Activated B cell treated with CpG ODN at 0.5 μM for 24 hours (primary cell): ENCODE measurements around the gene TRPV2. TPM values are rescaled to one million over a fixed set of nuclear protein-coding genes. Genes with fewer than 3 reads are reported as not detected.

Experiments used
- ATAC-seq: fragments of 200-7000 bp; cut with Tn5 transposase; one replicate; pipeline ENCODE4 v1.10.0; 2021; ENCODE audit warnings: low read depth, mild to moderate bottlenecking, moderate library complexity
- CTCF ChIA-PET: fragments of 350-600 bp; sonication (Branson Sonifier 250); formaldehyde crosslinking; loops from one replicate; lab custom pipeline; 2021; ENCODE audit warnings: antibody characterized with exemption; lab: Charles Lee
- POLR2A ChIA-PET: fragments of 350-600 bp; sonication (Branson Sonifier 250); formaldehyde crosslinking; loops from one replicate; lab custom pipeline; 2021; ENCODE audit warnings: antibody characterized with exemption; lab: Charles Lee
- DNase-seq: peaks from one replicate; pipeline ENCODE4 v3.0.0; 2022
- H3K27ac Mint-ChIP-seq: one replicate; pipeline ENCODE4 v1.8.0; 2020; ENCODE audit warnings: mixed read lengths
- H3K27me3 Mint-ChIP-seq: one replicate; pipeline ENCODE4 v1.8.0; 2021; ENCODE audit warnings: mixed read lengths
- H3K36me3 Mint-ChIP-seq: one replicate; pipeline ENCODE4 v1.8.0; 2021; ENCODE audit warnings: low read depth, mixed read lengths
- H3K4me1 Mint-ChIP-seq: one replicate; pipeline ENCODE4 v1.8.0; 2021; ENCODE audit warnings: mixed read lengths
- H3K4me3 Mint-ChIP-seq: one replicate; pipeline ENCODE4 v1.8.0; 2020; ENCODE audit warnings: mild to moderate bottlenecking, mixed read lengths
- H3K9me3 Mint-ChIP-seq: one replicate; pipeline ENCODE4 v1.8.0; 2020; ENCODE audit warnings: mixed read lengths
- intact Hi-C: fragments of 100-400 bp; cut with micrococcal nuclease; formaldehyde crosslinking; loops from one replicate; pipeline ENCODE4 v1.15.1; 2024
- total RNA-seq: library from RNA; stranded (reverse); gene quantifications from 2 replicates; pipeline ENCODE4 v1.2.3, GENCODE V29; 2022
- TF ChIP-seq, protein P1 (sequence below): fragments of 200-600 bp; IDR thresholded peaks from one replicate; pipeline ENCODE4 v1.8.0; 2022; ENCODE audit warnings: antibody characterized with exemption, mild to moderate bottlenecking

Gene TRPV2
- total RNA-seq, 1 donor from 2014 or later, result 65.8 TPM

DNA sequence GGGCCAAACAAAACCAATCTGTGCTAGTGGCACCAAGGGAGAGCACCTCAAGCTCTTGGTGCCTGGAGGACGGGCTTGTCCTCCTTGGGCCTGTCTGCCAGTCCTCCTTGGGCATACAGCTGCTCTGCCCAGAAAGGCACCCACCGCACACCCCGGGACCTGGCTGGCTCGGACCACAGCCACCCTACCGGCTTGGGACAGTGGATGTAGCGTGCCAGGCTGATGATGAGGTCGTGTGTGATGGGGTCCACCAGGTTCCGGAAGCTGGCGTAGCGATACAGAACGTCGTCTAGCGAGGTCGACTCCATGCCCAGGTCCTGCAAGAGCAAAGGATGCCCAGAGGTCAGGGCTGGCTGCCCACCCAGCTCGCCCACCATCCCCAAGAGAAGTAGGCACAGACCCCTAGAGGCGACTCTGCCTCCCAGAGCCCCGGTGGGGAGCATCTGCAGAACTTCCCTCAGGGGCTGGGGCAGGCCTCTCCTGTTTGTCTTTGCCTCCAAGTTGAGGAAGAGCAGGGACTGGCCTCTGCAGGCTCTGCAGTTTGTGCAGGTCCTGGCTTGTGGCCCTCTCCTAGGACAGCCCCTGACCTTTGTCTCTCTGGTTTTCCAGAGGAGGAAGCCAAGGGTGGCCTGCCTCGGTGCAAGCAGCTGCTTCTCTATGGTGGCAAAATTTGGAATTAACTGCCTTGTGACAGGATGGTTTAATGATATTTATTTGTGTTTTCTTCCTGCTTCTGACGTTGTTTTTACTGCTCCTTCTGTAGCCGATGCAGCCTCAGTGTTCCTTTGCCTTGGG is 46.9 kb downstream of the TRPV2 start:
- Mint-ChIP-seq H3K4me1 (no peaks in the 10 kb centered on the region), H3K9me3 (no peaks in the 10 kb centered on the region), H3K27ac (no peak overlapping the region), H3K4me3 (no peak overlapping the region), H3K36me3 (no peaks in the 10 kb centered on the region), H3K27me3 (no peaks in the 10 kb centered on the region)
- no peak for DNase-seq
- CTCF ChIA-PET, result interaction anchor here (1.7 kb wide), 1 partner anchor 9 kb away, joined by 4 read pairs; no protein-coding TSS in a partner anchor
- no peak for ATAC-seq
- intact Hi-C loops, result no loop called here
- TF ChIP-seq, protein P1, sequence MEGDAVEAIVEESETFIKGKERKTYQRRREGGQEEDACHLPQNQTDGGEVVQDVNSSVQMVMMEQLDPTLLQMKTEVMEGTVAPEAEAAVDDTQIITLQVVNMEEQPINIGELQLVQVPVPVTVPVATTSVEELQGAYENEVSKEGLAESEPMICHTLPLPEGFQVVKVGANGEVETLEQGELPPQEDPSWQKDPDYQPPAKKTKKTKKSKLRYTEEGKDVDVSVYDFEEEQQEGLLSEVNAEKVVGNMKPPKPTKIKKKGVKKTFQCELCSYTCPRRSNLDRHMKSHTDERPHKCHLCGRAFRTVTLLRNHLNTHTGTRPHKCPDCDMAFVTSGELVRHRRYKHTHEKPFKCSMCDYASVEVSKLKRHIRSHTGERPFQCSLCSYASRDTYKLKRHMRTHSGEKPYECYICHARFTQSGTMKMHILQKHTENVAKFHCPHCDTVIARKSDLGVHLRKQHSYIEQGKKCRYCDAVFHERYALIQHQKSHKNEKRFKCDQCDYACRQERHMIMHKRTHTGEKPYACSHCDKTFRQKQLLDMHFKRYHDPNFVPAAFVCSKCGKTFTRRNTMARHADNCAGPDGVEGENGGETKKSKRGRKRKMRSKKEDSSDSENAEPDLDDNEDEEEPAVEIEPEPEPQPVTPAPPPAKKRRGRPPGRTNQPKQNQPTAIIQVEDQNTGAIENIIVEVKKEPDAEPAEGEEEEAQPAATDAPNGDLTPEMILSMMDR, result no peak
- POLR2A ChIA-PET, result no interaction called here

DNA sequence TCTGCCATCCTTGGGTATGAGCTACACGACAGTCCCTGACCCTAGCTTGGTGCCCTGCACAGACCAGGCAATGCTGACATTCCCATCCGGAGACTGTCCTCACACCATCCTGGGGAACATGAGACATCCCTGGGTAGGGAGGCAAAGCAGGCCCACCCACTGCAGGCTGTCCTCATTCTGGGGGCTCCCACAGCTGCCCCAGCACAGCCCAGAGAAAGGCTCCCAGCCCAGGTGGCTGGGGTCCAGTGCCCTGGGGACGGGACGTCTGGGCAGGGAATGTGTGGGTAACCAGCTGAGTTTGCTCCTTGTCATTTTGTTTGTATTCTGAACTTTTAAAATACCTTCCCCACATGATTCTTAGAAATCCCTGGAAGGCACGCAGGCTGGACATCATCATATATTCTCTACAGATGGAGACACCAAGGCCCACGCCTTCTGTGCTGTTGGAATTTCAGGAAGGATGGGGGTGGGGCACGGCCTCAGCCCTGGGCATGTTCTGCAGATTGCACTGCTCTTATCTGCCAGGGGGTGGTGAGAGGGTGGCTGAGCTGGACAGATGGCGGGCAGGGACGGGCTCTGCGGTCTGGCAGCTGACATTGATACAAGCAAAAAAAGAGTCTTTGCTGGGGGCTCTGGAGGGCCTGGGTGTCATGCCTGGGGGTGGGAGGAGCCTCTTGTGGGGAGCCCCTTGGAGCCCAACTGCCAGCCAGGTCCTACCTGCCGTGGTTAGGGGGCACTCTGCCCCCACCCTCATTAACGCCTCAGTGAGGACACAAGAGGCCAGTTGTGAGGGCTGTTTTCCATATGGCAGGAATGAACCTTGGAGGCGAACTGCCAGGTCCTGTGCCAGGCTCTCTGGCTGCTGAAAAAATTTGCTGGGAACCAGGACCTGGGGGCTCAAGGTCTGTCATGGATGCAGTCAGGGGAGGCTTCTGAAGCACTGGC is 48.3 kb downstream of the TRPV2 start:
- Mint-ChIP-seq H3K36me3 (no peaks in the 10 kb centered on the region), H3K9me3 (no peaks in the 10 kb centered on the region), H3K27me3 (no peaks in the 10 kb centered on the region), H3K4me1 (no peaks in the 10 kb centered on the region), H3K4me3 (no peak overlapping the region), H3K27ac (no peak overlapping the region)
- DNase-seq (no peak), ATAC-seq (no peak)
- intact Hi-C loops, result no loop called here
- ChIA-PET POLR2A (no interaction called here), CTCF (interaction anchor here (1.7 kb wide), 1 partner anchor 10 kb away, joined by 4 read pairs; no protein-coding TSS in a partner anchor)
- TF ChIP-seq, protein P1, result no peak

DNA sequence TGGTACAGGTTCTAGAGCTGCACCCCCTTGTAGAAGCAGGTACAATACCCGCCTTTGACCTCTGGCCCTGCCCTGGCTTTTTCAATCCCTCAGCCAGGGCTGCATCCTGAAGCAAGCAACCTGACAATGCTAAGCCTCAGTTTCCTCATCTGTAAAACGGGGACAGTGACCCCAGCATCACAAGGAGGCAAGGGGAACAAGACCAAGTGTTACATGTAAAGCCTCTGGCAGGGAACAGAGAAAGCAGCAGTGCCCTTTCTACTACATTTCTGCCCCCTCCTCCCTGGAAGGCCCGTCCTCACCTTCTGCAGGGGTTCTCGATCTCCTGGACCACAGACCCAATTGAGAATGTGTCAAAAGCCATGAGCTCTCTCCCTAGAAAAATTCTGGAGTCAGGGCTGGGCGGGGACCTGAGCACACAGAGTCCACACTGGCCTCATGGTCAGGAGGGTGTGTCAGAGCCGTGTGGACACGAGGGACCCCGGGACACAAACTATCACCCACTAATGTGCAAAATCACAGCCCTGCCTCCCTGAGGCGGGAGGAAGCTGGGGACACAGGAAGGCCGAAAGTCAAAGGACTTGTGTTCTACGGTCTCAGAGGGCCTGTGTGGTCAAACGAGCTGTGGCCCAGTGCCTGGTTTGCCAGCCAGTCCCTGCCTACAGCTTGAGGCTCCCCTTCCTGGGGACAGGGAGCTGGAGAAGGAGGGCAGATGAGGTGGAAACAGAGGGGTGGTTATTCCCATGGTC is 49.1 kb downstream of the TRPV2 start:
- ChIA-PET CTCF (no interaction called here), POLR2A (interaction anchor here (0.6 kb wide), 1 partner anchor 173 kb away, joined by 4 read pairs; no protein-coding TSS in a partner anchor)
- H3K9me3 Mint-ChIP-seq, result no peaks in the 10 kb centered on the region
- H3K4me1 Mint-ChIP-seq, result no peaks in the 10 kb centered on the region
- H3K4me3 Mint-ChIP-seq, result no peak overlapping the region
- intact Hi-C loops, result no loop called here
- DNase-seq, result no peak
- ATAC-seq, result no peak
- H3K36me3 Mint-ChIP-seq, result no peaks in the 10 kb centered on the region
- H3K27me3 Mint-ChIP-seq, result no peaks in the 10 kb centered on the region
- TF ChIP-seq, protein P1, result no peak
- H3K27ac Mint-ChIP-seq, result no peak overlapping the region

DNA sequence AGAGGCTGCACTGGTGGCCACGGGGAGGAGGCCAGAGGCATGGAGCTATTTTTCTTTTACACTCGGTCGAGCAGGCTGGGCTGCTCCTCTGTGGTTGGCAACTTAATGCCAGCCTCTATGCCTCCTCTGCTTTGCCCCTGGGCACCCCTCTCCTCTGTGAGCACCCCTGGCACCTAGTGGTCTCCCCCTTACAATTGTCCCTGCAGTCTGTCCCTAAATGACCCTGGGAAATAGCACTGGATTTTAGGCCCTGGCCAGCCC is 49.6 kb downstream of the TRPV2 start:
- no peak for ATAC-seq
- ChIA-PET POLR2A (no interaction called here), CTCF (no interaction called here)
- Mint-ChIP-seq H3K4me1 (no peaks in the 10 kb centered on the region), H3K9me3 (no peaks in the 10 kb centered on the region), H3K4me3 (no peak overlapping the region), H3K27ac (no peak overlapping the region), H3K36me3 (no peaks in the 10 kb centered on the region), H3K27me3 (no peaks in the 10 kb centered on the region)
- no peak for DNase-seq
- TF ChIP-seq, protein P1, result no peak
- intact Hi-C loops, result no loop called here
